Endodermal cell (in vitro differentiated cells): ENCODE data around the gene RALGPS2. TPM values are rescaled to one million over a fixed set of nuclear protein-coding genes. Genes with fewer than 3 reads are reported as not detected.

Experiments
- DNase-seq: peaks from one replicate; pipeline ENCODE4 v3.0.0-alpha.2; 2017
- H3K27ac ChIP-seq: 2 replicates; pipeline ENCODE4 v1.5.1; 2013; ENCODE audit warnings: mild to moderate bottlenecking, low read depth, low read length, moderate library complexity
- H3K27me3 ChIP-seq: 2 replicates; pipeline ENCODE4 v1.6.1; 2013; ENCODE audit warnings: mild to moderate bottlenecking, low read length, moderate library complexity; ENCODE audit not compliant: insufficient read depth, control insufficient read depth, poor library complexity, severe bottlenecking
- H3K36me3 ChIP-seq: 2 replicates; pipeline ENCODE4 v1.7.0; 2013; ENCODE audit warnings: mild to moderate bottlenecking, low read length, moderate library complexity; ENCODE audit not compliant: control insufficient read depth, insufficient read depth
- H3K4me1 ChIP-seq: one replicate; pipeline ENCODE4 v1.7.0; 2013; ENCODE audit warnings: low read length; ENCODE audit not compliant: control insufficient read depth, insufficient read depth
- H3K4me3 ChIP-seq: 2 replicates; pipeline ENCODE4 v1.5.1; 2013; ENCODE audit warnings: mild to moderate bottlenecking, low read length, moderate library complexity
- H3K9ac ChIP-seq: 2 replicates; pipeline ENCODE4 v1.6.1; 2013; ENCODE audit warnings: mild to moderate bottlenecking, low read length, moderate library complexity; ENCODE audit not compliant: poor library complexity, severe bottlenecking; ENCODE audit errors: extremely low read depth
- H3K9me3 ChIP-seq: 2 replicates; pipeline ENCODE4 v1.6.1; 2013; ENCODE audit warnings: mild to moderate bottlenecking, low read length, moderate library complexity; ENCODE audit not compliant: control insufficient read depth
- H3K27ac Mint-ChIP-seq: 2 replicates; pipeline ENCODE4 v1.8.0; 2020; ENCODE audit warnings: mixed read lengths
- H3K27me3 Mint-ChIP-seq: 2 replicates; pipeline ENCODE4 v1.8.0; 2021; ENCODE audit warnings: mild to moderate bottlenecking, mixed read lengths; ENCODE audit not compliant: insufficient read depth
- H3K36me3 Mint-ChIP-seq: 2 replicates; pipeline ENCODE4 v1.8.0; 2020; ENCODE audit warnings: low read depth, mixed read lengths
- H3K4me1 Mint-ChIP-seq: 2 replicates; pipeline ENCODE4 v1.8.0; 2020; ENCODE audit warnings: mixed read lengths
- H3K4me3 Mint-ChIP-seq: 2 replicates; pipeline ENCODE4 v1.8.0; 2020; ENCODE audit warnings: mild to moderate bottlenecking, moderate library complexity, mixed read lengths
- H3K9me3 Mint-ChIP-seq: 2 replicates; pipeline ENCODE4 v1.8.0; 2020; ENCODE audit warnings: mild to moderate bottlenecking, mixed read lengths
- CTCF ChIP-seq: fragments of 200-600 bp; sonication (generic); conservative IDR thresholded peaks from 2 replicates; pipeline ENCODE4 v1.5.0; 2021; ENCODE audit warnings: antibody characterized with exemption, mild to moderate bottlenecking
- WGBS, 2 experiments: methylation state at CpG; one replicate each; pipeline versions ENCODE4 v1.1.5 to v1.1.7; 2013; ENCODE audit warnings: missing lambda C conversion rate in 2 of 2, mixed read lengths in 1 of 2; ENCODE audit not compliant: insufficient coverage in 1 of 2, insufficient read length in 1 of 2; 5-methylcytosine and 5-hydroxymethylcytosine counted together
- total RNA-seq, 2 donors: library from RNA; stranded (reverse); fragmentation: NEBNext Ultra II Directional in 1 of 2; extraction: Animal tissue kit (Norgen Biotek cat#: 25700) in 1 of 2; gene quantifications; 2 replicates in 1 of 2; 3 replicates in 1 of 2; pipeline ENCODE4 v1.2.1, GENCODE V29; 2021

Gene RALGPS2
- total RNA-seq, 2 donors from 2014 or later, result 56.6 to 73.1 TPM

- H3K36me3 Mint-ChIP-seq, result peaks cover 51% of the 10 kb centered on the region
- Histone ChIP-seq H3K36me3 (peaks cover 62% of the 10 kb centered on the region), H3K4me3 (no peak overlapping the region), H3K9ac (no peak overlapping the region), H3K27ac (no peak overlapping the region), H3K9me3 (peaks cover 16% of the 10 kb centered on the region), H3K27me3 (no peaks in the 10 kb centered on the region), H3K4me1 (no peaks in the 10 kb centered on the region)
- no peaks in the 10 kb centered on the region for H3K27me3 Mint-ChIP-seq
- no CpG with 5 or more reads among the region's 2 CpGs for WGBS, 2 experiments
- no peak for TF ChIP-seq CTCF
- DNase-seq, result no peak
- no peaks in the 10 kb centered on the region for H3K4me1 Mint-ChIP-seq
- peaks cover 16% of the 10 kb centered on the region for H3K9me3 Mint-ChIP-seq
- no peak overlapping the region for H3K4me3 Mint-ChIP-seq
- no peak overlapping the region for H3K27ac Mint-ChIP-seq
Observed at GRCh38 chr1:178899402-178899801, 174.4 kb downstream of the RALGPS2 start.

GRCh38 chr1:178901482-178902125 lies 176.6 kb downstream of the RALGPS2 start:
- H3K36me3 ChIP-seq, result peaks cover 63% of the 10 kb centered on the region
- peaks cover 9% of the 10 kb centered on the region for H3K9me3 ChIP-seq
- peaks cover 47% of the 10 kb centered on the region for H3K36me3 Mint-ChIP-seq
- no peak overlapping the region for H3K4me3 ChIP-seq
- DNase-seq, result no peak
- no peak for TF ChIP-seq CTCF
- WGBS, 2 experiments, result 100% methylated on average over 1 of the region's 1 CpG; no CpG with 5 or more reads in 1 of the 2 experiments
- no peaks in the 10 kb centered on the region for H3K4me1 ChIP-seq
- H3K9ac ChIP-seq, result no peak overlapping the region
- H3K9me3 Mint-ChIP-seq, result peaks cover 12% of the 10 kb centered on the region
- no peaks in the 10 kb centered on the region for H3K27me3 ChIP-seq
- no peak overlapping the region for H3K27ac ChIP-seq
- H3K27ac Mint-ChIP-seq, result no peak overlapping the region
- no peaks in the 10 kb centered on the region for H3K4me1 Mint-ChIP-seq
- H3K27me3 Mint-ChIP-seq, result no peaks in the 10 kb centered on the region
- H3K4me3 Mint-ChIP-seq, result no peak overlapping the region

- 88 to 100% methylated on average over 1 of the region's 1 CpG for WGBS, 2 experiments
- Mint-ChIP-seq H3K4me1 (peaks cover 9% of the 10 kb centered on the region), H3K27ac (no peak overlapping the region), H3K4me3 (no peak overlapping the region), H3K9me3 (peaks cover 6% of the 10 kb centered on the region), H3K36me3 (peaks cover 56% of the 10 kb centered on the region), H3K27me3 (no peaks in the 10 kb centered on the region)
- Histone ChIP-seq H3K27me3 (no peaks in the 10 kb centered on the region), H3K9ac (no peak overlapping the region), H3K4me1 (no peaks in the 10 kb centered on the region), H3K36me3 (peaks cover 41% of the 10 kb centered on the region), H3K9me3 (peaks cover 3% of the 10 kb centered on the region), H3K4me3 (no peak overlapping the region), H3K27ac (no peak overlapping the region)
- no peak for DNase-seq
- TF ChIP-seq CTCF, result no peak
Observed at GRCh38 chr1:178908358-178908757, 183.3 kb downstream of the RALGPS2 start.
